RWPE2 (cell line): ENCODE data around the gene RIMBP2.

Experiments used
- ATAC-seq: fragments of 200-7000 bp; cut with Tn5 transposase; 3 replicates; pipeline ENCODE4 v1.9.1; 2021; ENCODE audit warnings: low read depth
- DNase-seq: peaks from one replicate; pipeline ENCODE4 v3.0.0-alpha.2; 2020; ENCODE audit warnings: low spot score
- H3K27ac ChIP-seq: fragments of 450-650 bp; 2 replicates; pipeline ENCODE4 v1.5.1; 2017; ENCODE audit warnings: mild to moderate bottlenecking; ENCODE audit not compliant: poor library complexity, severe bottlenecking
- H3K27me3 ChIP-seq: fragments of 250-450 bp; sonication (Bioruptor Pico); 2 replicates; pipeline ENCODE4 v1.5.1; 2021; ENCODE audit warnings: mild to moderate bottlenecking, moderate library complexity; ENCODE audit not compliant: insufficient read depth, poor library complexity, severe bottlenecking
- H3K36me3 ChIP-seq: fragments of 250-450 bp; sonication (Bioruptor Pico); 2 replicates; pipeline ENCODE4 v1.5.1; 2020; ENCODE audit warnings: low read depth, mild to moderate bottlenecking, moderate library complexity
- H3K4me1 ChIP-seq: fragments of 250-450 bp; sonication (Bioruptor Pico); 2 replicates; pipeline ENCODE4 v1.5.1; 2021; ENCODE audit warnings: mild to moderate bottlenecking, moderate library complexity; ENCODE audit not compliant: insufficient read depth, poor library complexity, severe bottlenecking
- H3K4me3 ChIP-seq: fragments of 250-450 bp; sonication (Bioruptor Pico); 2 replicates; pipeline ENCODE4 v1.5.1; 2021; ENCODE audit warnings: mild to moderate bottlenecking, moderate library complexity; ENCODE audit not compliant: severe bottlenecking
- H3K9me3 ChIP-seq: fragments of 250-450 bp; sonication (Bioruptor Pico); 2 replicates; pipeline ENCODE4 v1.5.1; 2021; ENCODE audit warnings: mild to moderate bottlenecking, moderate library complexity; ENCODE audit not compliant: severe bottlenecking
- TF ChIP-seq, protein P1 (sequence below): fragments of 450-650 bp; IDR thresholded peaks from one replicate; pipeline ENCODE4 v1.5.1; 2017; ENCODE audit warnings: mild to moderate bottlenecking, moderate library complexity; ENCODE audit not compliant: poor library complexity, severe bottlenecking

RIMBP2 gene

DNA sequence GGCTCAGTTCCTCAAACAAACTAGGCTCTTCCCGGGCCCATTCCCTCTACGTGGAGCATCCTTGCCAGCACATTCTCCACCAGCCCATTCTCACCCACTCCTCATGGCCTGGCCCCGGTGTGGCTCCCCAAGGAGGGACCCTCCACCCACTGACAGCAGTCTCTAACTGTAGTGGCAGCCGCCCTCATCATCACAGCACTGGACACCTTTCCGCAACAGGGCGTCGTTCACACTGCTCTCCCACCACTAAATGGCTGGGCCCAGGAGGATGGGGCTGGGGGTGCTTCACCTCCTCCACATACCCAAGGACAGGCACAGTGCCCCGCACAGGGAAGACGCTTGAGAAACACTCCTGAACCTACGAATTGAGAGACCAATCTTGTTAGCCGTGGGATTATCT lies 123.0 kb downstream of the RIMBP2 start:
- ATAC-seq (no peak), DNase-seq (no peak)
- no peak overlapping the region for H3K27ac ChIP-seq
- H3K36me3 ChIP-seq: no peaks in the 10 kb centered on the region
- peaks cover 3% of the 10 kb centered on the region for H3K27me3 ChIP-seq
- TF ChIP-seq, protein P1, sequence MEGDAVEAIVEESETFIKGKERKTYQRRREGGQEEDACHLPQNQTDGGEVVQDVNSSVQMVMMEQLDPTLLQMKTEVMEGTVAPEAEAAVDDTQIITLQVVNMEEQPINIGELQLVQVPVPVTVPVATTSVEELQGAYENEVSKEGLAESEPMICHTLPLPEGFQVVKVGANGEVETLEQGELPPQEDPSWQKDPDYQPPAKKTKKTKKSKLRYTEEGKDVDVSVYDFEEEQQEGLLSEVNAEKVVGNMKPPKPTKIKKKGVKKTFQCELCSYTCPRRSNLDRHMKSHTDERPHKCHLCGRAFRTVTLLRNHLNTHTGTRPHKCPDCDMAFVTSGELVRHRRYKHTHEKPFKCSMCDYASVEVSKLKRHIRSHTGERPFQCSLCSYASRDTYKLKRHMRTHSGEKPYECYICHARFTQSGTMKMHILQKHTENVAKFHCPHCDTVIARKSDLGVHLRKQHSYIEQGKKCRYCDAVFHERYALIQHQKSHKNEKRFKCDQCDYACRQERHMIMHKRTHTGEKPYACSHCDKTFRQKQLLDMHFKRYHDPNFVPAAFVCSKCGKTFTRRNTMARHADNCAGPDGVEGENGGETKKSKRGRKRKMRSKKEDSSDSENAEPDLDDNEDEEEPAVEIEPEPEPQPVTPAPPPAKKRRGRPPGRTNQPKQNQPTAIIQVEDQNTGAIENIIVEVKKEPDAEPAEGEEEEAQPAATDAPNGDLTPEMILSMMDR: no peak
- H3K4me1 ChIP-seq: no peaks in the 10 kb centered on the region
- no peak overlapping the region for H3K4me3 ChIP-seq
- H3K9me3 ChIP-seq: no peaks in the 10 kb centered on the region

DNA sequence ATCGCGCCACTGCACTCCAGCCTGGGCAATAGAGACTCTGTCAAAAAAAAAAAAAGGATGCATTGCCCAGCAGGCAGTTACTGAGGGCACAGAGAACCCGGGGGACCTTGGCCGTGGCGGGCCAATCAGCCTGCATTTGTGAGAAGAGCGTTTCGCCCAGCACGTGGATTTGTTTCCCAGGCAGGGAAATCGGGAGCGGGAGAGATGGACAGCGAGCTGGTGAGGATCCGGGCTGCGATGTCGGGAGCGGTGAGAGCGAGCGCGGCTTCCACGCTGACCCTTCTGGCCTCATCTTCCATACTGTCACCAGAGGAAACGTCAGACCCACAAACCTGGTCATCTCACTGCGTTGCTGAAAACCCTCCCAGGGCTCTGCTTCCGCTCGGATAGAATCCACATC lies 123.5 kb downstream of the RIMBP2 start:
- ATAC-seq: no peak
- Histone ChIP-seq H3K27me3 (peaks cover 3% of the 10 kb centered on the region), H3K4me1 (no peaks in the 10 kb centered on the region), H3K36me3 (no peaks in the 10 kb centered on the region), H3K4me3 (no peak overlapping the region), H3K9me3 (no peaks in the 10 kb centered on the region), H3K27ac (no peak overlapping the region)
- TF ChIP-seq, protein P1: no peak
- DNase-seq: no peak

DNA sequence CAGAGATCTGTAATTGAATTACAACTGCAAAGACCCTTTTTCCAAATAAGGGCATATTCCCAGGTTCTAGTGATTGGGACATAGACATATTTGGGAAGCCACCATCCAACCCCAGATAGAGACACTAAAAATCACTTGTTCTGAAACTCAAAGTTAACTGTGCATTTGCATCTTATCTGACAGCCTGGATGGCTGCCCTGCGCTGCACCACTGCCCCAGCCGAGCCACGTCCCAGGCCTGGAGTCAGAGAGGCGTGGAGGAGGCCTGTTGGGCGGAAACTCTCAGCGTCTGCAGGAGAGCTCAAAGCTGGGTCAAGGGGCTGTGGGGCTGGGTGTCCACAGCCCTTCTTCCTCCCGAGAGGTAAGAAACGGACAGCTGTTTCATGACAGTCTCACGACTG lies 124.4 kb downstream of the RIMBP2 start:
- no peak overlapping the region for H3K27ac ChIP-seq
- TF ChIP-seq, protein P1: no peak
- H3K36me3 ChIP-seq: no peaks in the 10 kb centered on the region
- H3K9me3 ChIP-seq: no peaks in the 10 kb centered on the region
- DNase-seq (no peak), ATAC-seq (no peak)
- peaks cover 3% of the 10 kb centered on the region for H3K27me3 ChIP-seq
- H3K4me3 ChIP-seq: no peak overlapping the region
- H3K4me1 ChIP-seq: no peaks in the 10 kb centered on the region

DNA sequence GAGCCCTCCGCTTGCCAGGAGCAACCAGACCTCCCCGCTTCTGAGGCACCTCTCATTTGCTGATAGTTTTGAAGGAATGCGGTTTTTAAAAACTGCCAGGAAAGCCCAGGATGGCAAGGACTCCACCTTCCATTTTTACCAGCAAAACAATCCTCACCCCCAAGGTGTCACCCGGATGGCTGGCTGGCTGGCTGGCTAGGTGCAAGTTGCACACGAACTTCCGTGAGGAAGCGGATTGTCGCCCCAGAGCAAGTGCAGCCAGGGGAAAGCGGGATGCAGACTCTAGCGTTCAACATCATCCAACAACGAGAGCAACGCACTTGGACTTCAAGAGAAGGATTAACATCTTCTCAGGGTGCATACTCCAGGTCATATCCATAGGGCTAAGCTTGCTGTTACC lies 125.4 kb downstream of the RIMBP2 start:
- no peak overlapping the region for H3K27ac ChIP-seq
- no peak for ATAC-seq
- peaks cover 3% of the 10 kb centered on the region for H3K27me3 ChIP-seq
- no peak overlapping the region for H3K4me3 ChIP-seq
- no peaks in the 10 kb centered on the region for H3K4me1 ChIP-seq
- TF ChIP-seq, protein P1: no peak
- no peak for DNase-seq
- H3K36me3 ChIP-seq: no peaks in the 10 kb centered on the region
- H3K9me3 ChIP-seq: no peaks in the 10 kb centered on the region

DNA sequence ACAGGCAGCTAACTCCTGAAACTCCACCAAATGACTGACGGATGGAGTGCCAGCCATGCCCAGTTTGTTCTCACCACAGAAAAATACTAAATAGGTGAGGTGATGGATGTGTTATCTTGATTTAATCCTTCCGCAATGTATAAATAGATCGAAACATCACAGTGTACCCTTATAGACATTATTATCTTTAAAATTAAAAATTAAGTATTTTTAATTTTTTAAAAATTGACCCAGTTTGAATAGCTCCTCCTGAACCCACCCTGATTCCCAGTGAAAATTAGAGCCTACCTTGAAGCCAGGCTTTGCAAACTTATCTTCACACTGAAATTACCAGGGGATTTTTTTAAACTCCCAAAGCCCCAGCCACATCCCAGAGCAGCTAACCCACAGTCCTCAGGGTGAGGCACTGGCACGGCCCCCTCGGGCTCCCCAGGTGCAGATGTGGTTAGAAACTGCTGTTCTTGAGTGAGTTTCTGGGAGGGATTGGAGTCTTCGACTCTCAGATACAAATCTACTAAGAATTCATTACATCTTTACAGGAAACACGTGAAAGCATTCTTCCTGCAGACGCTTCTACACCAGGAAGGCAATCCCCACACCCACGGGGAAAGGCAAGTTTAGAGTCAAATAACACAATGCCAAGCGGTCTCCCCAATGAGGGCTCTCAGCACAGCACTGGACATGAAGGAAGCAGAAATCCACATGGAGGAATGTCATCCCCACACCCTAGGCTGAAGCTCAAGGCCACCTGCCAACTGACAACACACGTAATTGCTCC lies 126.4 kb downstream of the RIMBP2 start:
- Histone ChIP-seq H3K27me3 (peaks cover 3% of the 10 kb centered on the region), H3K36me3 (no peaks in the 10 kb centered on the region), H3K4me3 (no peak overlapping the region), H3K9me3 (no peaks in the 10 kb centered on the region), H3K27ac (no peak overlapping the region), H3K4me1 (no peaks in the 10 kb centered on the region)
- ATAC-seq (no peak), DNase-seq (no peak)
- TF ChIP-seq, protein P1: no peak
